Spleen (tissue), 11 donors: ENCODE data around the gene CDADC1. TPM values are rescaled to one million over a fixed set of nuclear protein-coding genes. Genes with fewer than 3 reads are reported as not detected.

ENCODE experiments used
- DNase-seq: peaks from one replicate; pipeline ENCODE4 v3.0.0-alpha.2; 2020
- H3K27ac ChIP-seq, 8 donors: fragments of 200-600 bp; sonication (generic) in 7 of 8; 1 replicate in 4 of 8; 2 replicates in 4 of 8; pipeline versions ENCODE4 v1.5.0 to v1.8.0; 2016 to 2021; ENCODE audit warnings: inconsistent platforms in 4 of 8, mild to moderate bottlenecking in 4 of 8, moderate library complexity in 1 of 8
- H3K27me3 ChIP-seq, 7 donors: fragments of 200-600 bp; sonication (generic) in 6 of 7; replicated peaks in 1 of 7; 1 replicate in 4 of 7; 2 replicates in 3 of 7; pipeline versions ENCODE4 v1.5.0 to v1.8.0; 2016 to 2021; ENCODE audit warnings: inconsistent platforms in 3 of 7, mild to moderate bottlenecking in 1 of 7
- H3K36me3 ChIP-seq, 6 donors: fragments of 200-600 bp; sonication (generic) in 5 of 6; 1 replicate in 4 of 6; 2 replicates in 2 of 6; pipeline versions ENCODE4 v1.5.0 to v1.8.0; 2016 to 2021; ENCODE audit warnings: inconsistent platforms in 2 of 6
- H3K4me1 ChIP-seq, 6 donors: fragments of 200-600 bp; sonication (generic) in 5 of 6; 1 replicate in 3 of 6; 2 replicates in 3 of 6; pipeline versions ENCODE4 v1.5.0 to v1.8.0; 2016 to 2021; ENCODE audit warnings: inconsistent platforms in 3 of 6
- H3K4me3 ChIP-seq, 8 donors: fragments of 200-600 bp; sonication (generic) in 7 of 8; 1 replicate in 4 of 8; 2 replicates in 4 of 8; pipeline versions ENCODE4 v1.5.0 to v1.8.0; 2016 to 2021; ENCODE audit warnings: inconsistent platforms in 4 of 8, mild to moderate bottlenecking in 4 of 8, moderate library complexity in 2 of 8
- H3K9me3 ChIP-seq, 8 donors: fragments of 200-600 bp; sonication (generic) in 7 of 8; 1 replicate in 4 of 8; 2 replicates in 4 of 8; pipeline versions ENCODE4 v1.5.0 to v1.8.0; 2016 to 2021; ENCODE audit warnings: inconsistent platforms in 4 of 8
- POLR2A ChIP-seq, 3 donors: fragments of 450-650 bp; IDR thresholded peaks; one replicate each; pipeline ENCODE4 v1.5.1; 2017; ENCODE audit warnings: antibody characterized with exemption in 3 of 3, mild to moderate bottlenecking in 1 of 3
- POLR2AphosphoS5 ChIP-seq, 3 donors: sonication (generic); formaldehyde crosslinking; IDR thresholded peaks; one replicate each; pipeline ENCODE4 v1.5.1; 2017; ENCODE audit warnings: antibody characterized with exemption in 3 of 3
- WGBS, 5 donors: extraction: QIAGEN DNeasy Blood & Tissue Kit in 3 of 5; methylation state at CpG; one replicate each; pipeline versions ENCODE4 v1.1.5 to v1.1.7; 2013 to 2018; 5-methylcytosine and 5-hydroxymethylcytosine counted together
- intact Hi-C: fragments of 100-400 bp; cut with DNase I; formaldehyde crosslinking; loops from one replicate; pipeline ENCODE4 v1.15.0; 2023; ENCODE audit warnings: low total_unique reads
- polyA plus RNA-seq, 3 donors: library from polyadenylated mRNA; stranded (reverse); fragments of 200-250 nt; gene quantifications; one replicate each; pipeline ENCODE4 v1.2.1, GENCODE V29; 2013
- total RNA-seq, 7 donors: library from RNA; depleted of rRNA in 3 of 7; stranded (reverse); fragments of >200 nt in 3 of 7; fragmentation: NEBNext Ultra II Directional in 4 of 7; extraction: Animal tissue kit (Norgen Biotek cat#: 25700) in 4 of 7; gene quantifications; one replicate each; pipeline versions ENCODE4 v1.1.0 to v1.2.1, GENCODE V29; 2016 to 2021
- TF ChIP-seq, protein P1 (sequence below), 11 experiments: fragments of 200-600 bp in 7 of 11; fragments of 450-650 bp in 4 of 11; sonication (generic) in 4 of 11; IDR thresholded peaks in 8 of 11; conservative IDR thresholded peaks in 3 of 11; 1 replicate in 7 of 11; 2 replicates in 4 of 11; pipeline versions ENCODE4 v1.4.0 to v1.8.0; 2016 to 2021; ENCODE audit warnings: antibody characterized with exemption in 11 of 11, inconsistent platforms in 4 of 11, mild to moderate bottlenecking in 1 of 11
- donor health status: healthy with polysubstance abuse.
- donor health status: DM: no; HTN: no; CAD: no; lungs with moderate emphysema.
- donor health status: DM: no; HTN: no; CAD: no.
- donor health status: Bipolar disorder and iron deficiency.
- donor health status: healthy.
- donor health status: DM: no; HTN: no; CAD: no.
- donor health status: DM: yes; HTN: yes; CAD: no.

CDADC1 gene
- total and polyA plus RNA-seq, 10 donors, result 3.3 to 15.5 (median 10.8) TPM

DNA sequence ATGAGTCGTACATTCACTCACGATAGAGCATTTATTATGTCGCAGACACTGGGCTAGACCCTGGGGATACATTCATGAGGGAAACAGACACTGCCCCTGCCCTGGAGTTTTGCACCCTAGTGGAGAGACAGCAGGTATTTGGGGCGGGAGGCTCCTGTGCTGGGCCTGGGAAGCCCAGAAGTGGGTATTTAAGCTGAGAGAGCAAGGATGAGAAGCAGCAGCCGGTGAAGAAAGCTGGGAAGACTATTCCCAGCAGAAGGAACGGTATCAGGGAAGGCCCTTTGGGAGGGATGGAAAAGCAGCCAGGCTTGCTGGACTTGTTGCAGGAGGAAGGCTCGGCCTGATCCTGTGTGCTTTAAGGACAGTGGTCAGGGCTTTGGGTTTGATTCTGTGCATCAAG lies 54.5 kb downstream of the CDADC1 start:
- DNase-seq, result no peak
- H3K27me3 ChIP-seq, result no peaks in the 10 kb centered on the region
- TF ChIP-seq, protein P1, sequence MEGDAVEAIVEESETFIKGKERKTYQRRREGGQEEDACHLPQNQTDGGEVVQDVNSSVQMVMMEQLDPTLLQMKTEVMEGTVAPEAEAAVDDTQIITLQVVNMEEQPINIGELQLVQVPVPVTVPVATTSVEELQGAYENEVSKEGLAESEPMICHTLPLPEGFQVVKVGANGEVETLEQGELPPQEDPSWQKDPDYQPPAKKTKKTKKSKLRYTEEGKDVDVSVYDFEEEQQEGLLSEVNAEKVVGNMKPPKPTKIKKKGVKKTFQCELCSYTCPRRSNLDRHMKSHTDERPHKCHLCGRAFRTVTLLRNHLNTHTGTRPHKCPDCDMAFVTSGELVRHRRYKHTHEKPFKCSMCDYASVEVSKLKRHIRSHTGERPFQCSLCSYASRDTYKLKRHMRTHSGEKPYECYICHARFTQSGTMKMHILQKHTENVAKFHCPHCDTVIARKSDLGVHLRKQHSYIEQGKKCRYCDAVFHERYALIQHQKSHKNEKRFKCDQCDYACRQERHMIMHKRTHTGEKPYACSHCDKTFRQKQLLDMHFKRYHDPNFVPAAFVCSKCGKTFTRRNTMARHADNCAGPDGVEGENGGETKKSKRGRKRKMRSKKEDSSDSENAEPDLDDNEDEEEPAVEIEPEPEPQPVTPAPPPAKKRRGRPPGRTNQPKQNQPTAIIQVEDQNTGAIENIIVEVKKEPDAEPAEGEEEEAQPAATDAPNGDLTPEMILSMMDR (IDR thresholded peaks at IDR 0.05 in 8 of 11, conservative IDR thresholded peaks at IDR 0.05 in 3 of 11), result no peak
- no peak for TF ChIP-seq POLR2AphosphoS5 (IDR thresholded peaks at IDR 0.05)
- TF ChIP-seq POLR2A (IDR thresholded peaks at IDR 0.05), result no peak
- intact Hi-C loops, result loop anchor here (5.0 kb wide), 2 partner anchors 145 to 305 kb away; no protein-coding TSS in a partner anchor
- H3K27ac ChIP-seq, result peak overlapping the region in 2 of 8 donors; percentile 5 to 26
- no peak overlapping the region for H3K4me3 ChIP-seq
- peaks cover 0 to 19% (median 0%) of the 10 kb centered on the region in 6 donors for H3K36me3 ChIP-seq
- peaks cover 0 to 36% (median 24%) of the 10 kb centered on the region in 6 donors for H3K4me1 ChIP-seq
- H3K9me3 ChIP-seq, result no peaks in the 10 kb centered on the region
- 87 to 94% (median 90%) methylated on average over 7 of the region's 7 CpGs for WGBS, 5 donors

DNA sequence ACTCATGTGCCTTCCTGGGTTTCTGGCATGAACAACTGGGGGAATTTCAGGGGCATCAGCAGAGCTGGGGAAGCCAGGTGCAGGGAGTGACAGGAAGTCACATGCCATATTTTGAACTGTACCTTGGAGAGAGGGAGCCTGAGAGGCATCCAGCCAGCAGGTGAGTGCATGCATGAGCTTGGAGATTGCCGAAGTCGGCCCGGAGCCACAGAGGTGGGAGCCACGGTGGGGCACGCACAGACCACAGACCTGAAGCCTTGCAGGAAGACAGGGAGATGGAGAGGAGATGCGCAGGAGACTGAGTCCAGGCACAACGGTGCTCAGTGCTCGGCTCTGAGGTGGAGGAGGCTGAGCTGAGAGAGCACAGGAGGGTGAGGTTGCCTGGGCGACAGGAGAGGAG lies 55.1 kb downstream of the CDADC1 start:
- WGBS, 5 donors, result 90 to 95% (median 93%) methylated on average over 9 of the region's 9 CpGs
- no peaks in the 10 kb centered on the region for H3K9me3 ChIP-seq
- no peaks in the 10 kb centered on the region for H3K27me3 ChIP-seq
- peaks cover 0 to 13% (median 0%) of the 10 kb centered on the region in 6 donors for H3K36me3 ChIP-seq
- peak overlapping the region in 5 of 8 donors; percentile 1 to 74 (median 18) for H3K27ac ChIP-seq
- DNase-seq, result no peak
- intact Hi-C loops, result loop anchor here (5.0 kb wide), 2 partner anchors 144 to 304 kb away; no protein-coding TSS in a partner anchor
- TF ChIP-seq POLR2A (IDR thresholded peaks at IDR 0.05) (no peak), POLR2AphosphoS5 (IDR thresholded peaks at IDR 0.05) (peak in 1 of 3 donors; percentile 6)
- no peak overlapping the region for H3K4me3 ChIP-seq
- H3K4me1 ChIP-seq, result peaks cover 0 to 36% (median 24%) of the 10 kb centered on the region in 6 donors

DNA sequence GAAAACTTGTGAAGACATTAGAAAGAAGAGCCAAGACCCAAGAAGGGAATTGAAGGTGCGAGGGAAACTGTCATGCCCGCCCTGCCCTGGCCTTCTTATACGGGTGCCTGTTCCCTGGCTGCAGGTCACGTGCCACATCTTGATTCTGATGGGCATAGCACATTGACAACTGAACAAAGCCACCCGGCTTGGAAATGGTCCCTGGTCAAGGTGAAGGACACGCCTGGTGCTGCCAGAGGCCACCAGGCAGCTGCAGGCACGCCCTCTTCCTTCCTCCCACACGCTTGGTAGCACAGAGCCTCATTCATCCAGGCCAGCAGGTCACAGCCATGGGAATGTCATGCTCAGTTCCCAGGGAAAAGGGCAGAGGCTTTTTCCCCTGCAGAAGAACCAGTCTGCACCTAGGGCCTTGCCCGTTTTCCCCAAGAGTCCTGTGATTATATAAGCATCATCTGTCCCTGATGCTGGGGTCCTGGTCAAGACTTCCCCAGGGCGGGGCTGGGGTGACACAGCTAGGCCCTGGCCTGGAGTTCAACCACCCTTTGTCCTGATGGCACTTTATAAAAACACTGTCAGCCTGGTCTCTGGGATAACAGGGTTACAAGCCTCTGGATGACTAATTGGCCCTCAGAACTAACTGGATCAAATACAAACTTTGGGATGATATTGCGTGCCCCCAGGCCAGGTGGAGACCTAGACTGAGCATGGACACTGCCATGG lies 56.0 kb downstream of the CDADC1 start:
- TF ChIP-seq POLR2A (IDR thresholded peaks at IDR 0.05) (no peak), POLR2AphosphoS5 (IDR thresholded peaks at IDR 0.05) (peak; percentile 84 to 89 (median 88))
- TF ChIP-seq, protein P1 (IDR thresholded peaks at IDR 0.05 in 8 of 11, conservative IDR thresholded peaks at IDR 0.05 in 3 of 11), result no peak
- Histone ChIP-seq H3K27ac (peak overlapping the region in 7 of 8 donors; percentile 17 to 74 (median 52)), H3K36me3 (peaks cover 0 to 10% (median 0%) of the 10 kb centered on the region in 6 donors), H3K9me3 (no peaks in the 10 kb centered on the region), H3K4me1 (peaks cover 0 to 36% (median 24%) of the 10 kb centered on the region in 6 donors), H3K4me3 (no peak overlapping the region), H3K27me3 (no peaks in the 10 kb centered on the region)
- DNase-seq, result peak; percentile 85
- WGBS, 5 donors, result 48 to 68% (median 58%) methylated on average over 10 to 11 of the region's 11 CpGs
- intact Hi-C loops, result loop anchor here (5.0 kb wide), 2 partner anchors 144 to 304 kb away; no protein-coding TSS in a partner anchor

DNA sequence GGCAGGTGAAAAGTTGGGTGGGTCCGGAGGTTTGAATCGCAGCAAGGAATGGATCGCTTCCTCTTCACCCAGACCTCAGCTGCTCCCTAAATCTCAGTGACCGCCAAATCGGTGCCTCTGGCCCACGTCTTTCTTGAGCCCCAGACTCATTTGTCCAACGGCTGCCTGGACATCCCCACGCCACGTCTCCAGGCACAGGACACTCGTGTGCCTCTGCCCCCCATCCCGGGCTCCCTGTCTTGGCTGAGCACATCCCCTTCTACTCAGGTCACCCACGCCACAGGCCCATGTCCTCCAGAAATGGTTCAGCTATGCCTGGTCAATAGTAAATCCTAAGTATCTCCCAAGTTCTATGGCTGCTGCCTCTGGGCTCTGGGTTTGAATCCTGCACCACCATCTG lies 56.6 kb downstream of the CDADC1 start:
- TF ChIP-seq POLR2A (IDR thresholded peaks at IDR 0.05) (no peak), POLR2AphosphoS5 (IDR thresholded peaks at IDR 0.05) (no peak)
- peak overlapping the region in 7 of 8 donors; percentile 17 to 74 (median 52) for H3K27ac ChIP-seq
- H3K4me3 ChIP-seq, result no peak overlapping the region
- H3K36me3 ChIP-seq, result peaks cover 0 to 4% (median 0%) of the 10 kb centered on the region in 6 donors
- H3K4me1 ChIP-seq, result peaks cover 0 to 38% (median 24%) of the 10 kb centered on the region in 6 donors
- H3K9me3 ChIP-seq, result no peaks in the 10 kb centered on the region
- H3K27me3 ChIP-seq, result no peaks in the 10 kb centered on the region
- DNase-seq, result no peak
- intact Hi-C loops, result loop anchor here (5.0 kb wide), 2 partner anchors 143 to 303 kb away; no protein-coding TSS in a partner anchor
- 90 to 99% (median 91%) methylated on average over 12 of the region's 12 CpGs for WGBS, 5 donors
